Measurements from ENCODE around the gene SHISAL2A.
A peak's percentile ranks its signal among the peaks of the same experiment; 100 is the strongest.

Gene SHISAL2A

DNA sequence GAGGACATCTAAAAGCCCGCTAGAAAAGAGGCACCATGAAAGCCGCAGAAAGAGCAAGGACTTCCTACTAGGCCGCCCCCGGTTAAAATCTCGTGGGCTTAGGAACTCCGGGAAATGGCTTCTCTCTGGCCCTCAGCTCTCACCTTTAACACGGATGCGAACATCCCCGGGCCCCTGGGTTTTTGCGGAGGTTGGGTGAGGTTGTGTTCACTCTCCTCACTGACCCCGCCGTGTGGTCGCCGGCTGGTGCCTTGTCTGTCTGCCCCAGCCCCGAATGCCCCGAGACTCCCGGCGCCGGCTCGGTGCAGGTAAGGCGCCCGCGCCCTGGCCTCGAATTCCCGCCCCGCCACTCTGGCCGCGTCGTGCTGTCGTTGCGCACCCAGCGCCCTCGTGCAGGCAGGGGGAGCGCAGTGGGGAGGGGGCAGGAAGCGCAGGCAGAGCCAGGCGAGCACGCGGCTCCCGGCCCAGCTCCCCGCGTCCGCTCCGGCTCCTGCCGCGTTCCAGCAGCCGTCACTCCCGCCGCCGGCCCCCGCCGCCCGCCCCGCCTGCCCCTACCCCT is at the start of gene SHISAL2A:
Gene SHISAL2A (plus strand): TSS at position 437 of the 559 bp plus-strand sequence. CDS start 326 bp downstream, outside the sequence.
- peak; percentile 78 for DNase-seq

DNA sequence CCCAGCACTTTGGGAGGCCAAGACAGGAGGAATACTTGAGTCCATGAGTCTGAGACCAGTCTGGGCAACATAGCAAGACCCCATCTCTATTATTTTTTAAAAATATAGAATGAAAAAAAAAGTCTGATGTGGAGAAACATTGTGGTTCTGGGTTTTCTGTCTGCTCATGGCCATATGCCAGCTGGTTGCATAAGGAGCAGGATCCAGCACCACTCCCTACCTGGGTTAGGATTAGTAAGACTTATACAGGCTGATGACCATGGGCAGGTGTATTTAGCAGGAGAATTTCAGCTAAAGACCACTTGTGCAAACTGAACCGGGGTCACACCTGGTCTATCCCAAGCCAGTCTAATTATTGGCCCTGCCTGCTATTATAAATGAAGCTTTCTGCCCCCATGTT is 47.5 kb upstream of the SHISAL2A start:
- no peak for DNase-seq

DNA sequence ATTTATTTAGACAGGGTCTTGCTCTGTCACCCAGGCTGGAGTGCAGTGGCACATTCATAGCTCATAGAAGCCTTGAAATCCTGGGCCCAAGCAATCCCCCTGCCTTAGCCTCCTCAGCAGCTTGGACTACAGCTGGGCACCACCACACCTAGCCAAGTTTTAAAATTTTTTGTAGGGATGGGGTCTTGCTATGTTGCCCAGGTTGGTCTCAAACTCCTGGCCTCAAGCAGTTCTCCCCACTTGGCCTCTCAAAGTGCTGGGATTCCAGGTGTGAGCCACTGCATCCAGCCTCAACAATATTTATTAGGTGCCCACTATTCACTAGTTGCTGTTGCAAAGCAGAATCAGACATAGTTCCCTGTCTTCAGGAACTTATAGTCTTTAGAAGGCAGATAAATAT is 44.9 kb upstream of the SHISAL2A start:
- no peak for DNase-seq

DNA sequence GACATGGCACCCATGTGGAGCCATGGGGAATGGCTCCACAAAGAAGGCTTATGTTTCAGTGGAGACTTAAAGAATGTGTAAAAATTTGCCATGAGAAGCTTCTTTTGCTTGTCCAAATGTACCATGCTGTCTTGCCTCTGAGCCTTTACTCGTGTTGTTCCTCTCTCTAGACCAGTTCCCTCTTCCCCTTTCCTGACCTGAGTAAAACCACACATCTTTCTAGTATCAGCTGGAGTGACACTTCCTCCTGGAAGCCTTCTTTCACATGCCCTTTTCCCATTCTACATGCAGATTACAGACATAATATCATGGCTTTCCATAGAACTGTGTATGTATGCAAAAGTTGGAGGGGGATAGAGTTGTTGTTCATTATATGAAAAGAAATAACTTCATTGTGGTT is 44.4 kb upstream of the SHISAL2A start:
- no peak for DNase-seq

DNA sequence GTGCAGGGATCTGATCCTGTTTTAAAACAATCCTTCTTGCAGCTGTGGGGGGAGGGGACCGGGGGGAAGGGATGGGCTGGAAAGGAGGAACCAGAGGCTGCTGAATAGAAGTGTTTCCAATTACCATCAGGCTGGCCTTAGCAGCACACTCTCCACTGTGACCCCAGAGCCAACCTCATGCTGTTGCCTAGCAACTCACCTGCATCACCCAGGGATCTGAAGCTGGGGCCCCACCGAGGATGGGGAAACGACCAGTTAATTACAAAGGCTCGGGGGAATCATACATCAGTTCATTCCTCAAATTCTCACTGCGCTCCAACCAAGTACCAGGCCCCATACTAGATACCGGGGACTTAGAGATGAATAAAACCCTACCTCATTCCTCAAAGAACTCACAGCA is 42.7 kb upstream of the SHISAL2A start:
- peak; percentile 93 for DNase-seq

DNA sequence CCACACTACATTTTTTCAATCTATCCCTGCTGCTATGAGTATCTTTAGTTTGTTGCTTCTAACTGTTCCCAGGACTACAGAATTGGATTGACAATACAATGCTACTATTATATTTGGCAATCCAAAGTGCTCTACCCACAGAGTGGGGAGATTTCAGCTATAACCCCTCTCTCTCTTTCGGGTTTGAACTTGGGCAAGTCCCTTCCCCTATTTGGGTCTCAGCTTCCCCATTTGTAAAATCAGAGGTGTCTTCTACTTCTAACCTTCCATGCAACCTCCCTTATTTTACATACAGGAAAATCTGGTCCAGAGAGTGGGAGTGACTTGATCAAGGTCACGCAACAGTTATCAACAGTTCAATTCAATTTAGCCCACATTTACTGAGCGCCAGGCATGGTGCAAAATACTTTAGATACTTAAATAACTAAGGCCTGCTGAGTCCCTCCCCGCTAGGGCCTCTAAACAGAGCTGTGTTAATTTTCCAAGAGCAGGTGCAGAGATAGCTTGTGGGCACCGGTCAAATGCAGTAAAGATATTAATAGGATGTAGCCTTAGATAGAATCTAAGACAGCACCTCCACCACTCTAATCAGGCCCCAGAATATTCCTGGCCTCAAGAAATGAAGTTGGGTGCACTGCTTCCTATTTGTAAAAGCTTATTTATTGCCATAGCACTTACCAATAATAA is 40.2 kb upstream of the SHISAL2A start:
- DNase-seq: no peak

DNA sequence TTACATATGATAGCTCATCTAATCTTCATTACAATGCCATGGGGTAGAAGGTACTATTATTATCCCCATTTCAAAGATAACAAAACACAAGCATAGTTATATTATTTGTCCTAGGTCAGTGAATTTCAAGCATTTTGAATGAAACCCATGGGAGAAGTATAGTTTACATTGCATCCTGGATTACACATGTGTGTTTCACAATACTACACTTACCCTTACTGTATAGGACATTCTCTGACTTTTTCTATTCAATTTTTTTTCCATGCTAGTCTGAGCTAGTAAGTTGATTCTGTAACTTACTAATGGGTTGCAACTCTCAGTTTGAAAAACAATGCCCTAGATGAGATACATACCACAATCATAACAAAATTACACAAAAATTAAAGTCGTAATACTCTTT is 39.5 kb upstream of the SHISAL2A start:
- DNase-seq: no peak

DNA sequence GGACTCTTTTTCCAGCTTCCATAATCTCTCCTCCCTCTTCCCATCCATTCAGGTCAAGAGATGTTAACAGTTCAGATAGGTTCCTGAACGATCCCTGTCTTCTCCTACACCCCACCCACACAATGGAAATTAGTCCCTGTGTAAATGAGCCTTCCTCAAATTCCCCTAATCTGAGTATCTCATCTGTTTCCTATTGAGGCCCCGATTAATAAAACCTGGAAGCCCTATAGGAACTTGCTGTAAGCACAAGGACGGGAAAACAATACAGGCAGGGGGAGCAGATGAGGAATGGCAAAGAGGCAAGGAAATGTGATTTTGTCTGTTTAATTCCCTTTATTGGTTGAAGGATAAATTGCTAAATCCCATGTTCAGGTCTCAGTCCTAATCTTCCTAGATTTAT is 37.9 kb upstream of the SHISAL2A start:
- DNase-seq: no peak

DNA sequence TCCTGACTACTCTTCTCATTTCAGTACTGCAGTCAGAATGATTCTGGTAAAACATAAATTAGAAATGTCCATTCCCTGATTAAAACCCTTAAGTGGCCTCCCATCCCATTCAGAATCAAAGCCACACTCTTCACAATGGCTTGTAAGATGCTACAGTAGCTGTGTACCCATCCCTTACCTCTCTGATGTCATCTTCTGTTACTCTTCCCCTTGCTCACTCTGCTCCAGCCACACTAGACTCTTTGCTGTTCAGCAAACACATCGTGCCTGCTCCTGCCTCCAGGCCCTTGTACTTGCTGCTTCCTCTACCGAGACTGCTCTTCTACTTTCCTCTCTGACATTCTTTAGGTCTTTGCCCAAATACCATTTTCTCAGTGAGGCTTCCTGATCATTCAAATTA is 35.1 kb upstream of the SHISAL2A start:
- DNase-seq: no peak

DNA sequence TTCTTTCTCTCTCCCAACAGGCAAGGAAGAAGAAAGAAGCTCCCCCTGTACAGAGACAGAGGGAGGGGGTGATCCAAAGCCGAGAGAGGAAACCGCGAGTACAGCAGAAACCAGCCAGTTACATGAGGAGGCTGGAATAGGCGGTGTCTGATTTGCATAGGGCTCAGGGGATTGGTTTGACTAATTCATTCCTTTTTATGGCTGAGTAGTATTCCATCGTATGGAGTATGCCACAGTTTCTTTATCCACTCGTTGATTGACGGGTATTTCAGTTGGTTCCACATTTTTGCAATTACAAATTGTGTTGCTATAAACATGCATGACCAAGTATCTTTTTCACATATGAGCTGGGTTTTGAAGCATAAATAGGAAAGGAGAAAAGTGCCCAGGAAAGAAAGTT is 34.2 kb upstream of the SHISAL2A start:
- DNase-seq: no peak

DNA sequence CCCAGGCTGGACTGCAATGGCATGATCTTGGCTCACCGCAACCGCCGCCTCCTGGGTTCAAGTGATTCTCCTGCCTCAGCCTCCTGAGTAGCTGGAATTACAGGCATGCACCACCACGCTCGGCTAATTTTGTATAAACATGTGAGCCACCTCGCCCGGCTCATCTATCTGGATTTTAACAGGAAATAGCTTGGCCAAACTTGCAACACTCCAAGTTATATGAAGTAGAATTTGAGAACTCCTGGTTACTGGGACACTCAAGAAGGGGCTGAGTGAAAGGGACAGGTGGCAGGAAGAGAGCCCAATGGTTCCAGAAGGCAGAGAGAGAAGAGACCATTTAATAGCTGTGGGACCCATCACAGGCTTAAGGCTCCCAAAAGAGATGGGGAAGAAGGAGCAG is 33.7 kb upstream of the SHISAL2A start:
- DNase-seq: no peak

DNA sequence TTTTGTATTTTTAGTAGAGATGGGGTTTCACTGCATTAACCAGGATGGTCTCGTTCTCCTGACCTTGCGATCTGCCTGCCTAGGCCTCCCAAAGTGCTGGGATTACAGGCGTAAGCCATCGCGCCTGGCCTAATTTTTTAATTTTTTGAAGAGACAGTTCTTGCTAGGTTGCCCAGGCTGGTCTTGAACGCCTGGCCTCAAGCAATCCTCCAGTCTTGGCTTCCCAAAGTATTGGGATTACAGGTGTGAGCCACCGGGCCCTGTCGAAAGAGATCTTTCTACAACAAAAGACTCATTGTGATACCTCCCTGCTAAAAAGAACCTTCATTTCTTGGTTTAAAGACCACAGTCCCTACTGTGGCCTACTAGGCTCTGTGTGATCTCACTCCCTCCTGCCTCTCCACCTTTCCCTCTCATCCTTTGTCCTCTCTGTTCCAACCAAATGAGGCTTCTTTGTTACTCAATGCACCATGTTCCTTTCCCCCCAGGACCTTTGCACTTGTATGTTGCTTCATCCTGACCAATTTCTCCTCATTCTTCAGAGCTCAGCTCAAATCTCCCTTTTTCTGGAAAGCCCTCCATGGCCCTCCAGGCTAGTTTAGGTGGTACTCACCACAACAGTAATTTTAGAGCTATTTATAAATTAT is 32.3 kb upstream of the SHISAL2A start:
- no peak for DNase-seq

DNA sequence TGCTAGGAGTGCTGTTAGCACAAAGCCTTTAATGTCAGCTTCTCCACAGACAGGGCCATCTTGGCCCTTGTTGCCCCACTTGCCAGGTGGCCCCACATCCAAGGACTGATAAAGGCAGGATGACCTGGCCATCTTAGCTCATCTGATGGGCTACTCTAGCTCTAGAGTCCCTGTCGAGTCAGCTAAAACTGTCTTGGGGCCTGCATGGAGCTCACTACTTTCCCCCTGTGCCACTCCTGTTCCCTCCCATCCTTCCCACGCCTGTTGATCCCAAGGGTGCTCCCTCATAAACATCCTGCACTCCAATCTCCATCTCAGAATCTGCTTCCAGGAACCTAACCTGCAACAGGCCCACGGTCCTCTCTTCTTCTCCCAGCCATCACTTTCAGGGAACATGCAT is 31.4 kb upstream of the SHISAL2A start:
- peak; percentile 36 for DNase-seq

DNA sequence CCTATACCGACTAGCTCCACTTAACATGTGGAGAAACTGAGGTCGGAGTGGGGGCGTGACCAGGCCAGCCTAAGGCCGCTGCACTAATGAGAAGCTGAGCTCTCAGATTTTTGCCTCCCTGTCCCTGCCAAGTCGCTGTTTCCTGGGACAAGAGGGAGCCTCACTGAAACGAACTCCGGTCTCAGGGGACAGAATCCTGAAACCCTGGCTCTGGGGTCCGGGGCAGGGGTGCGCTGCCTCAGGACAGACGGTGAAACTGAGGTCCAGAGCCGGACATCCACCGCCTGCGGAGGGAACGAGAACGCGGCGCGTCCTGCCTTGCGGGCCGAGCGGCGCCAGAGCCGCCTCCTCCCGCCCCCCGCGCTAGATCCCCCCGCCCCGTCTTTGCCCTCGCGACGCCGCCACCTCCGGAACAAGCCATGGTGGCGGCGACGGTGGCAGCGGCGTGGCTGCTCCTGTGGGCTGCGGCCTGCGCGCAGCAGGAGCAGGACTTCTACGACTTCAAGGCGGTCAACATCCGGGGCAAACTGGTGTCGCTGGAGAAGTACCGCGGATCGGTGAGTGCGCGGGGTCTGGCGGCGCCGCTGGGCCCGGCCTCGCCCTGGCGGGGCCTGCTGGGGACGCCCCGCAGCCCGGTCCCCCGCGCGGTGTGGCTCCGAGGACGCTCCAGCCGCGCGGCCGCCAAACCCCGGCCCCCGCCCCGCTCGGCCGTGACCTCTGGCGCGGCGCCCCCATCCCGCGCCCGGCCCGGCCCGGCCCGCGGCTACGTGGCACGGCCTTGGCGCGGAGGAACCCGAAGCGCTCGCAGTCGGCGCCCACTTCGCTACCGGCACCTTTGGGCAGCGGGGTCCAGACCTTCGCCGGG is 30.7 kb upstream of the SHISAL2A start, which contains the start of gene GPX7:
Gene GPX7 (plus strand): TSS at position 381 of the 865 bp plus-strand sequence. CDS start 39 bp downstream, at position 420.
- peak; percentile 81 for DNase-seq

DNA sequence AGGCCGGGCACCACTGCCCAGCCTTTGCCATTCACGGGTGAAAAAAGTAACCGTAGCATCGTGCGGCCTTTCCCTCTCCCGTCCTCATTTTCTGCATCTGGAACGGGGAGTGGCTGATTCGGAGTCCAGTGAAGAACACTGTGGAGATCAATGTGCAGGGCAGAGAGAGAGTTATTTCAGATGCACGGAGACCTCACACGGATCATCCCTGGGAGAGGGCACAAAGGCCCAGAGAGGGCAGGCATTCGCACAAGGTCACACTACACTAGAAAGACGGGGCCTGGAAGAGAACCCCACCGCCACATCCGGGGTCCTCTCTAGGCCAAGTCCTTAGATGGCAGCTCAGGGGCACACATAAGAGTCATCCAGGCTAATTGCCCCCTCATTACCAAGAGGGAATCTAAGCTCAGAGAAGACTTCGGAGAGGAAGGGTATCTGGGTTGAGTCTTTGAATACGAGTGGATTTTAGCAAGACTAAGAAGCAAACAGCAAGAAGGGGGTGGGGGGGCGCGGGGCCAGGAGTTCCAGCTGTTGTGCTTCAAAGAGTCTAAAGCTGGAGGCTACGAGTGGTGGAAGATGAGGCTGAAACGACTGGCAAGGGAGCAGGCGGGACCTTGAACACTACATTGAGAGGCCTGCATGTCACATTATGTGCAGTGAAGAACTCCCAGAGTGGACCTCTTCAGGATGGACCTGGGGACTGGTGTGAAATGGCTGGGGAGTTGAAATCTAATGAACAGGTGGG is 29.9 kb upstream of the SHISAL2A start:
- peak; percentile 78 for DNase-seq

DNA sequence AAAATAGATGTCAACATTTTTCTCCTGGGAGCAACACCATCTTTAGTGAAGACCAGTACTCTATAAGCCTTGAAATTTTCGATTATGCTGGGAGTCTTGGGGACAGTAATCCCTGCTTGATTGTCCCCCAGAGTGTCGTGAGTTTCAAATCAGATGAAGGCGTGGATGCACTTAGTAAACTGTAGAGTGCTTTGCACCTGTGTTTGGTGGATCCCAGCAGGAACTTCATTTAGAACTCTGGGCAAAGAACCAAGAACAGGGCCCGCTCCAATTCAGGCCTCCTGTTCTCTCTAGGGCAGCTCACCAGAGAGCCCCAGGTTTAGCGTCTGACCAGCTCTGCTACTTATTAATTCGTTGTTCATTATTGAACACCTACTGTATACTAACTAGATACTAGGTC is 29.3 kb upstream of the SHISAL2A start:
- DNase-seq: no peak

DNA sequence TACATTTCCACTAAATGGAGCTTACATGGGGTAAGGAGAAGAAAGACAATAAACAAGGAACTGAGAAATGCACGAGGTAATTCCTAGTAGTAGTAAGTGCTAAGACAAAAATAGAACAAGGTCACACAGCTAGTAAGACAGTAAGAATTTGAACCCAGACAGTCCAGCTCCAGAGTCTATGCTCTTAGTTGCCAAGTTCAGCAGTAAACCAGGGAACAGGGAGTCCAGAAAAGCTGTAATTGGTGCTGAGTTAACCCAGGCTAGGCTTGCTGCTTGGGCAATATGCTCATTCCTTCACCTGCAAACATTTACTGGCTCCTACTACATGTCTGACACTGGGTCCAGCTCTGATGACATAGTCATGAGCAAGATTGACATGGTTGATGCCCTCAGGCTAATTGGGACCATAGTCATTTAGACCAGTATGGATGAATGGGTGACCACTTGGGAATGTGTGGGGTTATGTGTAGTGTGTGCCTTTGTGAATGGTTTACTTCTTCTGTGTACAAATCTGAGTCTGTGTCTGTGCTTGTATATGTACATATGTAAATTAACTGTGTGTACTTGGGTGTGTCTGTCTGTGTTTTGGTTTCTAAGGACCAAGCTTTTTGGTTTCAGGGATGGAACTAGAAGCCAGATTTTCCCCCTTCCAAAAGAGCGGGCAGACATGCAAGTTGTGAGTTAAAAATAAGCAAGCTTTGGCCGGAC is 28.8 kb upstream of the SHISAL2A start:
- peak; percentile 31 for DNase-seq

DNA sequence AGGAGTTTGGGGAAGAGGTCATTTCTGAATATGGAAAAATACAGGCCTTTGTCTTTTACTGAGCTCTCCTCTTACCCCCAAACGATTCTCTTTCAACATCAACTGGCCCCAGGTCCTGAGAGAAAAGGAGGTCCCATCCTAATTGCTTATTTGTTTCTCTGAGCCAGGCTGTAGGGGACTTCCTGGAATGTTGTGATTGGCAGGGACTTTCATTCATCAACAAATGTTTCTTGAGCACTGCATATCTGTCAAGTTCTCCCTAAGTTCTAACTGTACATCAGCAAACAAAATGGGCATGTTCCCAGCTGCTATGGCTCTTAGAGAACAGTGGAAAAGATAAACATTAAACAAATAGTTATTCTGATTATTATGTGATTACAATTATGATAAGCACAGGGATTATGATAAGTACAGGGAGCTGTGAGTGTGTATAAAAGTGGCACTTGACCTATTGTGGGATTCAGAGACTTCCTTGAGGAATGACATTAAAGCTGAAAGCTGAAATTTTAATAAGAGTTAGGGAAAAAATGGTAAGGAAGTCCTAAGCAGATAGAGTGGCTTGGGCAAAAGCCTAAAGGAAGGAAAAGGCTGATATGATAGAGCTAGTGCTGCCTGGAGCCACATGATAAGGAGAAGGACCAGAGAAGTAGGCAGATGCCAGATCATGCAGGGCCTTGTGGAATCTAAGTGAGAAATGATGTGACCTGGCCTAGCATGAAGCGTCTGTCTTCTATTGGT is 19.2 kb upstream of the SHISAL2A start:
- DNase-seq: no peak

DNA sequence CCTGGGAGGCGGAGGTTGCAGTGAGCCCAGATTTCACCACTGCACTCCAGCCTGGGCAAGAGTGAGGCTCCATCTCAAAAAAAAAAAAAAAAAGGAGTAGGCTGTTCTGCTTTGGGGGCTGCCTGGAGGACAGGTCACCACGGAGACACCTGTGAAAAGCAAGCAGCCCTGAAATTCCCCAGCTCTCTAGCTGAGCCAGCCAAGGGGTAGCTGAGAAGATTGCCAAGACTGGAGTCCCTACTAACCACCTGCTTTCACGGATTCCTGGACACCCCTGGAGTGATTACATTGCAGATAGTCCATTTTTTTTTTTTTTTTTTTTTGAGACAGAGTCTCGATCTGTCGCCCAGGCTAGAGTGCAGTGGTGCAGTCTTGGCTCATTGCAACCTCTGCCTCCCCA is 18.3 kb upstream of the SHISAL2A start:
- DNase-seq: no peak

DNA sequence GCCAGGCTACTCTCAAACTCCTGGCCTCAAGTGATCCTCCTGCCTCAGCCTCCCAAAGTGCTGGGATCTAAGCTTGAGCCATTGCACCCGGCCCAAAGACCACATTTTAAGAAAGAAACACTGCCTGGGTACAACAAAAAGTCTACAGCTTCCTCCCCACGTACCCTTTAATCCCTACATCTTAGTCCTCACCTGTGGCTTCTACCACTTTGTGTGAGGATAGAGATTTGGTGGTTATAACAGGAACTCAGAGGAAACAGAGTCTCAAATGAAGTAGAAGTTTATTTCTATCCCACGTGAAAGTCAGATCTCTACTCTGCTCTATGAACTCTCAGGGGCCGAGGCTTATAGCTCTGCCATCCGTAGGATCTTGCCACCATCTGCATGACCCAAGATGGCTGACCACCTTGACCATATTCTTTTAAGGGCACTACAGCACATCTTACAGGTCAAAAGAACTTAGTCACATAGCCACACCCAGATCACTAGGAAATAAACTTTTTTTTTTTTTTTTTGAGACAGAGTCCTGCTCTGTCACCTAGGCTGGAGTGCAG is 17.4 kb upstream of the SHISAL2A start:
- no peak for DNase-seq

DNA sequence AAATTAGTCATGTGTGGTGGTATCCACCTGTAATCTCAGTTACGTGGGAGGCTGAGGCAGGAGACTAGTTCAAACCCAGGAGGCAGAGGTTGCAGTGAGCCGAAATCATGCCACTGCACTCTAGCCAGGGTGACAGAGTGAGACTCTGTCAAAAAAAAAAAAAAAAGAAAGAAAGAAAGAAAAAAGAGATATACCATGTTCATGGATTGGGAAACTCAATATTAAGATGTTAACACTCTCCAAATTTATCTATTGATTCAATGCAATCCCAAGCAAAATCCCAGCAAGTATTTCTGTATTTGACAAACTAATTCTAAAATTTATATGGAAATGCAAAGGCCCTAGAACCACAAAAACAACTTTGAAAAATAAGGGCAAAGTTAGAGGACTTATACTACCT is 11.0 kb upstream of the SHISAL2A start:
- no peak for DNase-seq

Measured in eye (tissue), 1 donor.